GM19452 (cell line): ENCODE measurements around the gene C2CD3.

ENCODE experiments used
- ATAC-seq: cut with Tn5 transposase; IDR thresholded peaks from one replicate; pipeline ENCODE4 v1.9.1; 2021; ENCODE audit not compliant: unreplicated experiment

Gene C2CD3

DNA sequence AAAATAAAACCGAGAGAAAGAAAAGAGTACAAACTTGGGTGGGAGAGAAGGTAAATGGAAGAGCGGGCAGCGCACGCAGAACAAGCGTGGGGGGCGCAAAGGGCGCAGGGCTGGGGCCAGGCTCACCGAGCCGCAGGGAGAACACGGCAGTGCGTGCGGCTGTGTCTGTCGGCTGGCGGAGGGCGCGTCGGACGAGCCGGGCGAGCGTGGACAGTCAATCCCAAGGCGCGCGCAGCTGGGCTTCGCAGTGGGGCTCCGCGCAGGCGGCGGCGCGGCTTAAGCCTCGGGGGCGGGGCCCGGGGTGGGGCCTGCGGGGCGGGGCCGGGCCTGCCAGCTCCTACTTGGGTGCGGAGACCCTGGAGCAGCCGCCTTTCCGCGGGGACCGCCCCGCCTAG is 188.2 kb downstream of the C2CD3 start, which contains the start of gene UCP2:
UCP2 (minus strand) TSS at position 249 of the 395 bp plus-strand sequence. CDS start 4,465 bp downstream, outside the sequence.
- peak; percentile 48 for ATAC-seq

- no peak for ATAC-seq
Measured at GRCh38 chr11:73981051-73981805, 189.6 kb downstream of the C2CD3 start.

GRCh38 chr11:73980001-73980961 is 190.5 kb downstream of the C2CD3 start:
- peak; percentile 43 for ATAC-seq

- no peak for ATAC-seq
Measured at GRCh38 chr11:73978576-73979086, 192.2 kb downstream of the C2CD3 start.

- no peak for ATAC-seq
Measured at GRCh38 chr11:73977856-73978519, 192.8 kb downstream of the C2CD3 start.

DNA sequence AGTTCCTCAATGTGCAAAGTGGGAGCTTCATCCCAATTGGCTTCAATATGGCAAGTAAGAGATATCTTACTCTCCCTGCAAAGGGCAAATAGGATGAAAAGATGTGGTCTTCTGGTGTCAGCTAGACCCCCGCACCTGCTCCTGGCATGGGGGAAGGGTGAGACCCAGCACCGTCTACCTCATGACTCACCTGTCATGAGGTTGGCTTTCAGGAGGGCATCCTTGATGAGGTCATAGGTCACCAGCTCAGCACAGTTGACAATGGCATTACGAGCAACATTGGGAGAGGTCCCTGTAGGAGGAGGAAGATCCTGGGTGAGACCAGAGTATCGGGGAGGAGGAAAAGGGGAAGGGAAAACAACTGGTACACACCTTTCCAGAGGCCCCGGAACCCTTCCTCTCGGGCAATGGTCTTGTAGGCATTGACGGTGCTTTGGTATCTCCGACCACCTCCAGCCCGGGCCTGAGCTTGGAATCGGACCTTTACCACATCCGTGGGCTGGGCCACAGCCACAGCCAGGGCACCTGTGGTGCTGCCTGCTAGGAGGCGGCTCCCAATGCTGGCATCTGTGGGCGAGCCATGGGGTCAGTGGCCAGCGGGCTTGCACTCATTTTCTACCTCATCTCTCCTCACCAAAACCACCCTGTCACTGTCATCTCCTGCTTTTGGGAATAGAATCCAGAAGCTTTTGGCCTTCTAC is 194.2 kb downstream of the C2CD3 start:
- ATAC-seq, result no peak

GRCh38 chr11:73975479-73975757 is 195.4 kb downstream of the C2CD3 start:
- ATAC-seq, result no peak

- no peak for ATAC-seq
Measured at GRCh38 chr11:73974604-73975478, 196.0 kb downstream of the C2CD3 start.

GRCh38 chr11:73972620-73973449 is 198.0 kb downstream of the C2CD3 start:
- no peak for ATAC-seq

GRCh38 chr11:73972187-73972586 is 198.6 kb downstream of the C2CD3 start:
- no peak for ATAC-seq

DNA sequence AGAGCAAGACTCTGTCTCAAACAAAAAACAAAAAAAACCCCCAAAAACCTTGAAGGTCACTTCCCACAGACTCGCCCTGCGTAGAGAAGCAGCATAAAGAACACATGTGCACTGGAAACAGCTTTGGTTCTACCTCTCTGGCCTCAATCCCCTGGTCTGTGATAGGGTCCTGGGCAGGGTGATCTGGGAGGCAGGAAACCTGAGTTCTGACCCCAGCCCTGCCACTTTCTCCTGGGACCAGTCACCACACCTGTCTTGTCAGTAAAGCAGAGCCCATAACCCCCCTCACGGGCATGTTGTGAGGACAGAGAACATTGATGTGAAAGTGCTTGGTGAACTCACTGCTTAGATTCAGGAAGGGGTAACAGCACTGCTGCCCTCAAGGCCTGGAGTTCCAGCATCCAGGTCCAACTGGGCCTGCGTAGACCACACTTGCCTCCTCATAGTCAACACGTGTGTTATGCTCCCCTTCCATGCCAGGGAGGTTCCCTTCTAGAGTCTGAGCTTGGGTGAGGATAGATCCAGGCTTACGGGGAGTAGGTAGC is 199.6 kb downstream of the C2CD3 start:
- ATAC-seq, result no peak

DNA sequence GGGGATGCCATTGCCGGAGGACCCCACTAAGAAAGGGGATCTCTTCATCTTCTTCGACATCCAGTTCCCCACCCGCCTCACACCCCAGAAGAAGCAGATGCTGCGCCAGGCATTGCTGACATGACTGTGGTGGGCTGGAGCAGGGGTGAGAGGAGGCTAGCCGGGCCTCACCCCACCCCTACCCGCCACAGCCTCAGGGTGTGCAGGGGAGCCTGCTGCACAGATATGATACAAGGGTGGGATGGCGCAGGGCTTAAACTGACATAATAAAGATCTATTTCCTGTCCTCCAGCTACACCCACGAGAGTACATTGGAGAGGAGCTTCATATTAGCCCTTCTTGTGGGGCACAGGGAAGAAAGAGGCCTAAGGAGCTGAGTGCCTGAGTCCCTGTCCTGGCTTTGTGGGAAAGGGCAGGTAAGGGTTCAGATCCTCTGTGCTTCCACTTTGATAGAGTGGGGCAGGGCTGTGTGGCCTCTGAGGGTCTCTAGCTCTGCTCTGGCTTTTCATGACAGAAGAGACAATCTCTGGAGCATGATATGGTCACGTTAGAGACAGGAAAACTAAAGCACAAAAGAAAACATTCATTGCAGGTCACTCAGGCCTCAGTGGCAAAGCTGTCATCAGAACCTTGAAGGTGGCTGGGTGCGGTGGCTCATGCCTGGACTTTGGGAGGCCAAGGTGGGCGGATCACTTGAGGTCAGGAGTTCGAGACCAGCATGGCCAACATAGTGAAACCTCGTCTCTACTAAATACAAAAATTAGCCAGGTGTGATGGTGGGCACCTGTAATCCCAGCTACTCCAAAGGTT is 200.6 kb downstream of the C2CD3 start:
- no peak for ATAC-seq

- no peak for ATAC-seq
Measured at GRCh38 chr11:73969091-73969490, 201.7 kb downstream of the C2CD3 start.

GRCh38 chr11:73968356-73968966 is 202.3 kb downstream of the C2CD3 start:
- no peak for ATAC-seq

DNA sequence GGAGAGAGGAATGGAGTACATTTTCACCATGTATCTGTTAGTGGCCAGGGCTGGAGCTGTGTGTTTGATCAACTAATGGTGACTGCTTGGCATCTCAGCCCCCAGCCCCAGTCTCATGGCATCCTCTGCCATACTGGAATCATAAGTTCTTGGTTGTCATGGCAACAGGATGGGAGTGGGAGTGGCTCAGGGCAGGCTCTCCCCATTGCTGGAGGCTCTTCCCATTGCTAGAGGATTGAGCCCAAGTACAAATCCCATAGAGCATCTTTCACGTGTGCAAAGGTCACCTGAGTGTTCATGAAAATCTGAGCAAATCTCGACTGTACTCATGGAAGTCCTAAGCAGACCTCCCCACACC is 205.1 kb downstream of the C2CD3 start:
- no peak for ATAC-seq

DNA sequence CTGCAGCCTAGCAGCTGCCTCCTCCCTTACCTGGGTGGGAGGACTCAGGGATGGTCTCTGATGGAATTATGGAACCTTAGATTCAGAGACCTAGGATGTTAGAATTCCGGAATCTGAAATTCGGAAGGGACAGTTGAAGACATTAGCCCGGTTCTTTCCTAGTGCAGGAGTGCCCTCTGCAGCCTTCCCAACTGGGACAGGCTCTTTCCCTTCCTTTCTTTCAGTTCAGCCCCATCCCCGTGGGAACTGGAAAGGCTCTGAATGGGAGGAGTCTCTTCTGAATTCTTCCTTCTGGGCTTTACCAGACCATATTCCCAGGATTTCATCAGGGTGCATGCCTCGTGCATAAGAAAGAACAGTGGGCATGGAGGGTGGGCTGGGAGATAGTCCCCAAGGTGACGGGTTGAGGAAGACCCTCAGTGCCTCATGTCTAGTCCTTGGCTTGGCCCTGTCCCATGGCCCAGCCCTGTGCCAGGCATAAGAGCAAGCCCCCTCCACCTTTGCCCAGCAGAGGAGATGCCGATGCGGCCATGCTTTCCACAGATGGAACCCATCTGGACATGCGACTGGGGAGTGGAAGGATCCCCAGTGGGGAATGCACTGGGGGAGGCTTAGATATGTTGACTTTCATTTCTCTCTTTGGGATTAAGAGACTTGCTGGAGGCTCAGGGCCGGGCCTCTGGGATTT is 205.6 kb downstream of the C2CD3 start:
- ATAC-seq, result no peak

GRCh38 chr11:73963861-73964260 is 206.9 kb downstream of the C2CD3 start:
- no peak for ATAC-seq
